ENCODE data around the gene RNF2.

Gene RNF2

GRCh38 chr1:185080422-185080821 lies 35.1 kb downstream of the RNF2 start:
- Histone ChIP-seq H3K9me3 (ENCODE audit: low read length) (no peaks in the 10 kb centered on the region), H3K4me3 (ENCODE audit: low read length) (no peak overlapping the region), H3K27me3 (ENCODE audit: insufficient read depth, low read length) (no peaks in the 10 kb centered on the region), H2AFZ (ENCODE audit: low read depth, low read length) (no peak overlapping the region), H3K36me3 (ENCODE audit: insufficient read depth, low read length) (no peaks in the 10 kb centered on the region), H3K4me1 (ENCODE audit: insufficient read depth, low read length) (no peaks in the 10 kb centered on the region)

- H3K36me3 ChIP-seq (ENCODE audit: insufficient read depth, low read length), result peaks cover 15% of the 10 kb centered on the region
- H3K4me3 ChIP-seq (ENCODE audit: low read length), result no peak overlapping the region
- H3K27me3 ChIP-seq (ENCODE audit: insufficient read depth, low read length), result no peaks in the 10 kb centered on the region
- no peak overlapping the region for H2AFZ ChIP-seq (ENCODE audit: low read depth, low read length)
- no peaks in the 10 kb centered on the region for H3K4me1 ChIP-seq (ENCODE audit: insufficient read depth, low read length)
- no peaks in the 10 kb centered on the region for H3K9me3 ChIP-seq (ENCODE audit: low read length)
Measured at GRCh38 chr1:185083818-185084217, 38.5 kb downstream of the RNF2 start.

- Histone ChIP-seq H3K4me1 (ENCODE audit: insufficient read depth, low read length) (no peaks in the 10 kb centered on the region), H3K27me3 (ENCODE audit: insufficient read depth, low read length) (no peaks in the 10 kb centered on the region), H2AFZ (ENCODE audit: low read depth, low read length) (no peak overlapping the region), H3K4me3 (ENCODE audit: low read length) (no peak overlapping the region), H3K36me3 (ENCODE audit: insufficient read depth, low read length) (peaks cover 41% of the 10 kb centered on the region), H3K9me3 (ENCODE audit: low read length) (peaks cover 4% of the 10 kb centered on the region)
Measured at GRCh38 chr1:185087101-185087500, 41.7 kb downstream of the RNF2 start.

- peaks cover 43% of the 10 kb centered on the region for H3K36me3 ChIP-seq (ENCODE audit: insufficient read depth, low read length)
- H3K27me3 ChIP-seq (ENCODE audit: insufficient read depth, low read length), result no peaks in the 10 kb centered on the region
- no peak overlapping the region for H3K4me3 ChIP-seq (ENCODE audit: low read length)
- H3K4me1 ChIP-seq (ENCODE audit: insufficient read depth, low read length), result no peaks in the 10 kb centered on the region
- H2AFZ ChIP-seq (ENCODE audit: low read depth, low read length), result no peak overlapping the region
- peaks cover 4% of the 10 kb centered on the region for H3K9me3 ChIP-seq (ENCODE audit: low read length)
Measured at GRCh38 chr1:185087746-185088145, 42.4 kb downstream of the RNF2 start.

GRCh38 chr1:185091480-185091879 lies 46.1 kb downstream of the RNF2 start:
- peaks cover 76% of the 10 kb centered on the region for H3K36me3 ChIP-seq (ENCODE audit: insufficient read depth, low read length)
- H3K4me3 ChIP-seq (ENCODE audit: low read length), result no peak overlapping the region
- no peak overlapping the region for H2AFZ ChIP-seq (ENCODE audit: low read depth, low read length)
- H3K4me1 ChIP-seq (ENCODE audit: insufficient read depth, low read length), result no peaks in the 10 kb centered on the region
- H3K27me3 ChIP-seq (ENCODE audit: insufficient read depth, low read length), result no peaks in the 10 kb centered on the region
- peaks cover 4% of the 10 kb centered on the region for H3K9me3 ChIP-seq (ENCODE audit: low read length)

- H3K4me3 ChIP-seq (ENCODE audit: low read length), result no peak overlapping the region
Measured at GRCh38 chr1:185094761-185095160, 49.4 kb downstream of the RNF2 start.

GRCh38 chr1:185096531-185096930 lies 51.2 kb downstream of the RNF2 start:
- Histone ChIP-seq H3K36me3 (ENCODE audit: insufficient read depth, low read length) (peaks cover 75% of the 10 kb centered on the region), H3K9me3 (ENCODE audit: low read length) (no peaks in the 10 kb centered on the region), H3K4me1 (ENCODE audit: insufficient read depth, low read length) (no peaks in the 10 kb centered on the region), H2AFZ (ENCODE audit: low read depth, low read length) (no peak overlapping the region), H3K4me3 (ENCODE audit: low read length) (no peak overlapping the region), H3K27me3 (ENCODE audit: insufficient read depth, low read length) (no peaks in the 10 kb centered on the region)

More at GRCh38 chr1:185094761-185095160, 49.4 kb downstream of the RNF2 start:
- H3K36me3 ChIP-seq (ENCODE audit: insufficient read depth, low read length), result peaks cover 76% of the 10 kb centered on the region
- H2AFZ ChIP-seq (ENCODE audit: low read depth, low read length), result no peak overlapping the region
- no peaks in the 10 kb centered on the region for H3K9me3 ChIP-seq (ENCODE audit: low read length)
- no peaks in the 10 kb centered on the region for H3K27me3 ChIP-seq (ENCODE audit: insufficient read depth, low read length)
- H3K4me1 ChIP-seq (ENCODE audit: insufficient read depth, low read length), result no peaks in the 10 kb centered on the region

- H3K4me1 ChIP-seq (ENCODE audit: insufficient read depth, low read length), result no peaks in the 10 kb centered on the region
- H2AFZ ChIP-seq (ENCODE audit: low read depth, low read length), result no peak overlapping the region
- H3K27me3 ChIP-seq (ENCODE audit: insufficient read depth, low read length), result no peaks in the 10 kb centered on the region
- peaks cover 33% of the 10 kb centered on the region for H3K36me3 ChIP-seq (ENCODE audit: insufficient read depth, low read length)
- no peak overlapping the region for H3K4me3 ChIP-seq (ENCODE audit: low read length)
- peaks cover 3% of the 10 kb centered on the region for H3K9me3 ChIP-seq (ENCODE audit: low read length)
Measured at GRCh38 chr1:185104083-185104482, 58.7 kb downstream of the RNF2 start.

- H2AFZ ChIP-seq (ENCODE audit: low read depth, low read length), result no peak overlapping the region
- H3K4me1 ChIP-seq (ENCODE audit: insufficient read depth, low read length), result no peaks in the 10 kb centered on the region
- peaks cover 24% of the 10 kb centered on the region for H3K36me3 ChIP-seq (ENCODE audit: insufficient read depth, low read length)
- no peak overlapping the region for H3K4me3 ChIP-seq (ENCODE audit: low read length)
- no peaks in the 10 kb centered on the region for H3K27me3 ChIP-seq (ENCODE audit: insufficient read depth, low read length)
- peaks cover 3% of the 10 kb centered on the region for H3K9me3 ChIP-seq (ENCODE audit: low read length)
Measured at GRCh38 chr1:185105121-185105520, 59.8 kb downstream of the RNF2 start.

GRCh38 chr1:185108321-185108720 lies 63.0 kb downstream of the RNF2 start:
- Histone ChIP-seq H3K4me3 (ENCODE audit: low read length) (no peak overlapping the region), H2AFZ (ENCODE audit: low read depth, low read length) (no peak overlapping the region), H3K9me3 (ENCODE audit: low read length) (peaks cover 3% of the 10 kb centered on the region), H3K4me1 (ENCODE audit: insufficient read depth, low read length) (no peaks in the 10 kb centered on the region), H3K36me3 (ENCODE audit: insufficient read depth, low read length) (peaks cover 8% of the 10 kb centered on the region), H3K27me3 (ENCODE audit: insufficient read depth, low read length) (no peaks in the 10 kb centered on the region)

GRCh38 chr1:185110145-185110544 lies 64.8 kb downstream of the RNF2 start:
- H3K27me3 ChIP-seq (ENCODE audit: insufficient read depth, low read length), result no peaks in the 10 kb centered on the region
- no peaks in the 10 kb centered on the region for H3K36me3 ChIP-seq (ENCODE audit: insufficient read depth, low read length)
- no peak overlapping the region for H2AFZ ChIP-seq (ENCODE audit: low read depth, low read length)
- H3K9me3 ChIP-seq (ENCODE audit: low read length), result peaks cover 3% of the 10 kb centered on the region
- H3K4me1 ChIP-seq (ENCODE audit: insufficient read depth, low read length), result no peaks in the 10 kb centered on the region
- no peak overlapping the region for H3K4me3 ChIP-seq (ENCODE audit: low read length)

- peaks cover 3% of the 10 kb centered on the region for H3K9me3 ChIP-seq (ENCODE audit: low read length)
Measured at GRCh38 chr1:185111873-185112272, 66.5 kb downstream of the RNF2 start.

GRCh38 chr1:185112356-185112755 lies 67.0 kb downstream of the RNF2 start:
- no peaks in the 10 kb centered on the region for H3K4me1 ChIP-seq (ENCODE audit: insufficient read depth, low read length)
- no peak overlapping the region for H3K4me3 ChIP-seq (ENCODE audit: low read length)
- H3K36me3 ChIP-seq (ENCODE audit: insufficient read depth, low read length), result no peaks in the 10 kb centered on the region
- H3K27me3 ChIP-seq (ENCODE audit: insufficient read depth, low read length), result no peaks in the 10 kb centered on the region
- H3K9me3 ChIP-seq (ENCODE audit: low read length), result peaks cover 3% of the 10 kb centered on the region
- no peak overlapping the region for H2AFZ ChIP-seq (ENCODE audit: low read depth, low read length)

More at GRCh38 chr1:185111873-185112272, 66.5 kb downstream of the RNF2 start:
- Histone ChIP-seq H3K4me3 (ENCODE audit: low read length) (no peak overlapping the region), H2AFZ (ENCODE audit: low read depth, low read length) (no peak overlapping the region), H3K4me1 (ENCODE audit: insufficient read depth, low read length) (no peaks in the 10 kb centered on the region), H3K27me3 (ENCODE audit: insufficient read depth, low read length) (no peaks in the 10 kb centered on the region), H3K36me3 (ENCODE audit: insufficient read depth, low read length) (no peaks in the 10 kb centered on the region)

- no peak overlapping the region for H2AFZ ChIP-seq (ENCODE audit: low read depth, low read length)
- H3K9me3 ChIP-seq (ENCODE audit: low read length), result peaks cover 6% of the 10 kb centered on the region
- peaks cover 41% of the 10 kb centered on the region for H3K36me3 ChIP-seq (ENCODE audit: insufficient read depth, low read length)
- H3K4me3 ChIP-seq (ENCODE audit: low read length), result no peak overlapping the region
- no peaks in the 10 kb centered on the region for H3K4me1 ChIP-seq (ENCODE audit: insufficient read depth, low read length)
- H3K27me3 ChIP-seq (ENCODE audit: insufficient read depth, low read length), result no peaks in the 10 kb centered on the region
Measured at GRCh38 chr1:185129708-185130107, 84.3 kb downstream of the RNF2 start.

All from neuron (in vitro differentiated cells).